ENCODE measurements around the gene NLRC4.

The NLRC4 gene

DNA sequence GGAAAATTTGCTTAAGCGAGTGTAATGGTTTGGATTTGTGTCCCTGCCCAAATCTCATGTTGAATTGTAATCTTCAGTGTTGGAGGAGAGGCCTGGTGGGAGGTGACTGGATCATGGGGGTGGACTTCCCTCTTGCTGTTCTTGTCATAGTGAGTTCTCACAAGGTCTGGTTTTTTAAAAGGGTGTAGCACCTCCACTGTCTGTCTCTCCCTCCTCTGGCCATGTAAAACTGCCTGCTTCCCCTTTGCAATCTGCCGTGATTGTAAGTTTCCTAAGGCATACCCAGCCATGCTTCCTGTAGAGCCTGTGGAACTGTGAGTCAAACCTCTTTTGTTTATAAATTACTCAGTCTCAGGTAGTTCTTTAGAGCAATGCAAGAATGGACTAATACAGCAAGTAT lies 19.6 kb upstream of the NLRC4 start:
- no peaks in the 10 kb centered on the region for H3K9me2 ChIP-seq (replicated peaks; ENCODE audit: insufficient read depth, low read length)
- H3K36me3 ChIP-seq (replicated peaks; ENCODE audit: insufficient read depth, low read length), result no peaks in the 10 kb centered on the region
- peaks cover 61% of the 10 kb centered on the region for H3K79me2 ChIP-seq (ENCODE audit: low read length)
- no peak overlapping the region for H2AFZ ChIP-seq (ENCODE audit: low read length)
- no peak overlapping the region for H3K4me3 ChIP-seq (ENCODE audit: low read length)
- H3K27me3 ChIP-seq (replicated peaks; ENCODE audit: insufficient read depth, low read length), result no peaks in the 10 kb centered on the region
- H3K4me2 ChIP-seq (ENCODE audit: low read depth, low read length), result no peak overlapping the region
- no peak overlapping the region for H3K27ac ChIP-seq (ENCODE audit: low read length)
- no peaks in the 10 kb centered on the region for H3K4me1 ChIP-seq (ENCODE audit: low read length)
- H4K20me1 ChIP-seq (ENCODE audit: insufficient read depth, low read length), result no peaks in the 10 kb centered on the region
- TF ChIP-seq, protein P1, sequence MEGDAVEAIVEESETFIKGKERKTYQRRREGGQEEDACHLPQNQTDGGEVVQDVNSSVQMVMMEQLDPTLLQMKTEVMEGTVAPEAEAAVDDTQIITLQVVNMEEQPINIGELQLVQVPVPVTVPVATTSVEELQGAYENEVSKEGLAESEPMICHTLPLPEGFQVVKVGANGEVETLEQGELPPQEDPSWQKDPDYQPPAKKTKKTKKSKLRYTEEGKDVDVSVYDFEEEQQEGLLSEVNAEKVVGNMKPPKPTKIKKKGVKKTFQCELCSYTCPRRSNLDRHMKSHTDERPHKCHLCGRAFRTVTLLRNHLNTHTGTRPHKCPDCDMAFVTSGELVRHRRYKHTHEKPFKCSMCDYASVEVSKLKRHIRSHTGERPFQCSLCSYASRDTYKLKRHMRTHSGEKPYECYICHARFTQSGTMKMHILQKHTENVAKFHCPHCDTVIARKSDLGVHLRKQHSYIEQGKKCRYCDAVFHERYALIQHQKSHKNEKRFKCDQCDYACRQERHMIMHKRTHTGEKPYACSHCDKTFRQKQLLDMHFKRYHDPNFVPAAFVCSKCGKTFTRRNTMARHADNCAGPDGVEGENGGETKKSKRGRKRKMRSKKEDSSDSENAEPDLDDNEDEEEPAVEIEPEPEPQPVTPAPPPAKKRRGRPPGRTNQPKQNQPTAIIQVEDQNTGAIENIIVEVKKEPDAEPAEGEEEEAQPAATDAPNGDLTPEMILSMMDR (IDR thresholded peaks at IDR 0.05; ENCODE audit: low read length), result no peak
- no peak for TF ChIP-seq EZH2phosphoT487 (IDR thresholded peaks at IDR 0.05; ENCODE audit: low read length)
- TF ChIP-seq EZH2 (optimal IDR thresholded peaks at IDR 0.05; ENCODE audit: low read depth, low read length), result no peak
- no peak overlapping the region for H3K9ac ChIP-seq (ENCODE audit: low read length)
- no peaks in the 10 kb centered on the region for H3K9me3 ChIP-seq (replicated peaks; ENCODE audit: insufficient read depth, low read length)
- no peak for DNase-seq
- no peaks in the 10 kb centered on the region for H3F3A ChIP-seq (ENCODE audit: insufficient read depth, low read length)

DNA sequence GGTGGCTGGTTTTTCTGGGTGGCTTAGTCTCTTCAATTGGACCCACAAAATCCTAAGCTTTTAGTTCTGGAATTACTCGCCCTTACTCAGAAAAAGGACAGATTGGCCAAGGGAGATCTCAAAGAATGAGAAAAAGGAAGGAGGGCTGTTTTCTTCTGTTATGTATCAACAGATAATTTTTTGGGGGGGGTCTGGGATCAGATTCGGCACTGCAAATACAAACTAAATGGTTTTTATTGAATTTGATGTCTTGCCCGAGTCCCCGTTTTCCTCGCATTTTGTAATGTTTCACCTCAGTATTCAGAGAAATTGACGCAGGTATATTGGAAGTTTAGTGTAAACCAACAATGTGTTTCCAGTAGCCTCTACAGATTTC lies 13.8 kb upstream of the NLRC4 start:
- Histone ChIP-seq H3K9ac (ENCODE audit: low read length) (peak overlapping the region; percentile 97), H3K27ac (ENCODE audit: low read length) (peak overlapping the region; percentile 14; the same call in 1 of the 2 replicates), H3K27me3 (replicated peaks; ENCODE audit: insufficient read depth, low read length) (no peaks in the 10 kb centered on the region), H3K36me3 (replicated peaks; ENCODE audit: insufficient read depth, low read length) (no peaks in the 10 kb centered on the region), H3F3A (ENCODE audit: insufficient read depth, low read length) (no peaks in the 10 kb centered on the region), H3K79me2 (ENCODE audit: low read length) (peaks cover 41% of the 10 kb centered on the region), H4K20me1 (ENCODE audit: insufficient read depth, low read length) (no peaks in the 10 kb centered on the region), H3K4me2 (ENCODE audit: low read depth, low read length) (peak overlapping the region; percentile 83), H3K4me1 (ENCODE audit: low read length) (peaks cover 12% of the 10 kb centered on the region), H3K9me2 (replicated peaks; ENCODE audit: insufficient read depth, low read length) (no peaks in the 10 kb centered on the region), H2AFZ (ENCODE audit: low read length) (peak overlapping the region; percentile 97), H3K4me3 (ENCODE audit: low read length) (peak overlapping the region; percentile 99), H3K9me3 (replicated peaks; ENCODE audit: insufficient read depth, low read length) (no peaks in the 10 kb centered on the region)
- DNase-seq, result no peak
- TF ChIP-seq EZH2phosphoT487 (IDR thresholded peaks at IDR 0.05; ENCODE audit: low read length) (no peak), EZH2 (optimal IDR thresholded peaks at IDR 0.05; ENCODE audit: low read depth, low read length) (no peak)
- TF ChIP-seq, protein P1 (IDR thresholded peaks at IDR 0.05; ENCODE audit: low read length), result no peak

DNA sequence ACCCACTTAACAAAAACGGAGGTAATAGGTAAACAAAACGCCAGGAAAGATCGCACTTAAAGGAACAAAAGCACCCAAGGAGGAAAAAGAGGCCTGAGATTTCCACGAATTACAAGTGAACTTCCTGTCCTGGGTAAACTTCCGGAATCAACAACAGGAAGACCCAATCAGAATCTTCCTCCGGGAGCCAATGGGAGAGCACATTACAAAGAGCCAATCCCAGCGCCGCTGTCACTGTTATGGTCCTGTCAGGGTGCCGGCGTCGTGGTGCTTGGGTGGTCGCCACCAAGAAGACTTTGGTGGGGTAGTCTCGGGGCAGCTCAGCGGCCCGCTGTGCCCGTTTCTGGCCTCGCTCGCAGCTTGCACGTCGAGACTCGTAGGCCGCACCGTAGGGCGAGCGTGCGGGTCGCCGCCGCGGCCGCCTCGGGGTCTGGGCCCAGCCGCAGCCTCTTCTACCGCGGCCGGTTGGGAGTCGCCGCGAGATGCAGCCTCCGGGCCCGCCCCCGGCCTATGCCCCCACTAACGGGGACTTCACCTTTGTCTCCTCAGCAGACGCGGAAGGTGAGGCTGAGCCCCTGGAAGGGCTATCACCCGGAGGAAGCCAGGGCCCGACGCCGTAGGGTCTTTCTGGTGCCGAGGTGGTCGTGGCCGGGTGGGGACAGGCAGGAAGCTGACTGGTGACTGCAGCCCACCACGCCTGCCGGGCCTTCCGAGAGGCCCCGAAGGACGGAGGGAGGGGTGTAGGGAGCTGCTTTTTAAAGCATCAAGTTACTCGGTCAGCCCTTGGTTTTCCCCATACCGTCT lies 13.2 kb upstream of the NLRC4 start, which contains the start of gene YIPF4:
Gene YIPF4 (plus strand): TSS at position 231 of the 804 bp plus-strand sequence. CDS start 252 bp downstream, at position 483.
- Histone ChIP-seq H3K27me3 (replicated peaks; ENCODE audit: insufficient read depth, low read length) (no peaks in the 10 kb centered on the region), H3K9me2 (replicated peaks; ENCODE audit: insufficient read depth, low read length) (no peaks in the 10 kb centered on the region), H3K4me1 (ENCODE audit: low read length) (peaks cover 12% of the 10 kb centered on the region), H3K79me2 (ENCODE audit: low read length) (peaks cover 41% of the 10 kb centered on the region), H3K4me2 (ENCODE audit: low read depth, low read length) (peak within 1 kb of the TSS; percentile 83), H3F3A (ENCODE audit: insufficient read depth, low read length) (no peaks in the 10 kb centered on the region), H3K4me3 (ENCODE audit: low read length) (peak within 1 kb of the TSS; percentile 99), H3K9me3 (replicated peaks; ENCODE audit: insufficient read depth, low read length) (no peaks in the 10 kb centered on the region), H3K36me3 (replicated peaks; ENCODE audit: insufficient read depth, low read length) (no peaks in the 10 kb centered on the region), H3K27ac (ENCODE audit: low read length) (peak within 1 kb of the TSS; percentile 14; the same call in 1 of the 2 replicates), H4K20me1 (ENCODE audit: insufficient read depth, low read length) (no peaks in the 10 kb centered on the region), H3K9ac (ENCODE audit: low read length) (peak within 1 kb of the TSS; percentile 97), H2AFZ (ENCODE audit: low read length) (peak within 1 kb of the TSS; percentile 97)
- TF ChIP-seq, protein P1 (IDR thresholded peaks at IDR 0.05; ENCODE audit: low read length), result no peak
- TF ChIP-seq EZH2phosphoT487 (IDR thresholded peaks at IDR 0.05; ENCODE audit: low read length) (no peak), EZH2 (optimal IDR thresholded peaks at IDR 0.05; ENCODE audit: low read depth, low read length) (no peak)
- DNase-seq, result peak; percentile 90

Measured in MM.1S (cell line).